AG04450 (cell line): ENCODE data around the gene DIDO1. TPM values are rescaled to one million over a fixed set of nuclear protein-coding genes. Genes with fewer than 3 reads are reported as not detected.

Experiments used
- CTCF ChIA-PET: fragments of 300-600, 350-600 bp; formaldehyde crosslinking; extraction: SDS; loops from one replicate; lab custom pipeline; 2022; ENCODE audit warnings: antibody characterized with exemption, inconsistent platforms; lab: Charles Lee
- POLR2A ChIA-PET: fragments of 350-600 bp; formaldehyde crosslinking; extraction: SDS; loops from one replicate; lab custom pipeline; 2021; ENCODE audit warnings: antibody characterized with exemption, inconsistent platforms; lab: Yijun Ruan, JAX
- DNase-seq: peaks from one replicate; pipeline ENCODE4 v3.0.0-alpha.2; 2011; ENCODE audit warnings: low read depth, low spot score
- H3K27ac ChIP-seq: one replicate; pipeline ENCODE4 v1.5.1; 2012; ENCODE audit warnings: low read depth, low read length, control low read depth
- H3K27me3 ChIP-seq: one replicate; pipeline ENCODE4 v1.6.0; 2012; ENCODE audit warnings: low read length; ENCODE audit not compliant: control insufficient read depth, insufficient read depth
- H3K4me3 ChIP-seq: 2 replicates; pipeline ENCODE4 v1.5.1; 2011; ENCODE audit warnings: mild to moderate bottlenecking, low read depth, low read length, control low read depth
- H3K9me3 ChIP-seq: 2 replicates; pipeline ENCODE4 v1.5.1; 2012; ENCODE audit warnings: low read length; ENCODE audit not compliant: control insufficient read depth, insufficient read depth
- polyA plus RNA-seq: library from polyadenylated mRNA; depleted of rRNA; stranded (reverse); fragments of >200 nt; gene quantifications from 2 replicates; pipeline ENCODE4 v1.2.3, GENCODE V29; 2011
- TF ChIP-seq, protein P1 (sequence below): IDR thresholded peaks from 2 replicates; pipeline ENCODE4 v1.5.1; 2011; ENCODE audit warnings: low read depth, low read length, control low read depth, inconsistent platforms

The DIDO1 gene
- polyA plus RNA-seq, 1 experiment = 22.1 TPM

DNA sequence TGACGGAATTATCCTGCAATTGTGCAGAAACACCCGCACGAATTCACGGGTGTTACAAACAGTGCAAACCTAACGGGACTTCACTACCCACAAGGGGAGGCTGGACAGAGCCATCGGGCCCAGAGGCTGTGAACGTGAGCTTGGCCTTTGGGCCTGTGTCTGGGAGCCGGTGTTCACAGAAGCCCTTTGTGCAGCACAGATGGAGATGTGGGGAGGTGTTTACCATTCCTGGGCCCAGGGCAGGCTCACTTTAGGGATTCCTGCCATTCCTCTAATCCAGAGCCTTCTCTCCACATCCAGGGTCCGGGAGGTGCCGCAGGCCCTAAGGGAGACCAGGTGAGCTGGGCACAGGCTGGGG, 94.5 kb downstream of the DIDO1 start:
- TF ChIP-seq, protein P1, sequence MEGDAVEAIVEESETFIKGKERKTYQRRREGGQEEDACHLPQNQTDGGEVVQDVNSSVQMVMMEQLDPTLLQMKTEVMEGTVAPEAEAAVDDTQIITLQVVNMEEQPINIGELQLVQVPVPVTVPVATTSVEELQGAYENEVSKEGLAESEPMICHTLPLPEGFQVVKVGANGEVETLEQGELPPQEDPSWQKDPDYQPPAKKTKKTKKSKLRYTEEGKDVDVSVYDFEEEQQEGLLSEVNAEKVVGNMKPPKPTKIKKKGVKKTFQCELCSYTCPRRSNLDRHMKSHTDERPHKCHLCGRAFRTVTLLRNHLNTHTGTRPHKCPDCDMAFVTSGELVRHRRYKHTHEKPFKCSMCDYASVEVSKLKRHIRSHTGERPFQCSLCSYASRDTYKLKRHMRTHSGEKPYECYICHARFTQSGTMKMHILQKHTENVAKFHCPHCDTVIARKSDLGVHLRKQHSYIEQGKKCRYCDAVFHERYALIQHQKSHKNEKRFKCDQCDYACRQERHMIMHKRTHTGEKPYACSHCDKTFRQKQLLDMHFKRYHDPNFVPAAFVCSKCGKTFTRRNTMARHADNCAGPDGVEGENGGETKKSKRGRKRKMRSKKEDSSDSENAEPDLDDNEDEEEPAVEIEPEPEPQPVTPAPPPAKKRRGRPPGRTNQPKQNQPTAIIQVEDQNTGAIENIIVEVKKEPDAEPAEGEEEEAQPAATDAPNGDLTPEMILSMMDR = no peak
- POLR2A ChIA-PET = interaction anchor here (0.7 kb wide), 1 partner anchor 515 kb away, joined by 3 read pairs; no protein-coding TSS in a partner anchor
- no peaks in the 10 kb centered on the region for H3K27me3 ChIP-seq
- CTCF ChIA-PET = interaction anchor here (1.1 to 1.2 kb wide), 3 partner anchors 9 to 177 kb away, joined by 3 to 6 read pairs (median 3); no protein-coding TSS in a partner anchor
- no peak overlapping the region for H3K27ac ChIP-seq
- DNase-seq = no peak
- H3K4me3 ChIP-seq = no peak overlapping the region
- no peaks in the 10 kb centered on the region; the same call in 1 of the 2 replicates for H3K9me3 ChIP-seq

DNA sequence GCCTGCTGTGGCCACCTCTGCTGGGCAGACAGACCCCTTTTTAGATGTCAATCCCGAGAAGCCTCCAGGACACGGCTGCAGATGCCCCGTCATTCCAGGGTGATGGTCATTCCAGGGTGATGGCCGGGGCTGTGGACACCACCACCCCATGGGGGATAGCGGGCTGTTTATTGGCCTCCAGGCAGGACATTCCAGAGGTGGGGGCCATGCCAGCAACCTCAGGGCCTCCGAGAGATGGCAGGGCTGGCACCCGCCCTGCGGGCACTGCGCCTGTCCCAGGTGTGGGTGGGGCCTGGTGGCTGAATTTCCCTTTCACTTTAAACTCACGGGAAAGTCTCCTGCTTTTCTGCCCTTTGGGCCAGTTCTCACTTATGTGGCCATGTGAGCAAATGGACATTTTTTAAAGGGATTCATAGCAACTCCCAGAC, 94.9 kb downstream of the DIDO1 start:
- CTCF ChIA-PET = interaction anchor here (1.1 to 1.2 kb wide), 2 partner anchors 16 to 178 kb away, joined by 3 to 6 read pairs; no protein-coding TSS in a partner anchor
- Histone ChIP-seq H3K27me3 (no peaks in the 10 kb centered on the region), H3K4me3 (no peak overlapping the region), H3K27ac (no peak overlapping the region), H3K9me3 (no peaks in the 10 kb centered on the region; the same call in 1 of the 2 replicates)
- TF ChIP-seq, protein P1 = no peak
- POLR2A ChIA-PET = interaction anchor here (0.7 kb wide), 1 partner anchor 514 kb away, joined by 3 read pairs; no protein-coding TSS in a partner anchor
- no peak for DNase-seq

DNA sequence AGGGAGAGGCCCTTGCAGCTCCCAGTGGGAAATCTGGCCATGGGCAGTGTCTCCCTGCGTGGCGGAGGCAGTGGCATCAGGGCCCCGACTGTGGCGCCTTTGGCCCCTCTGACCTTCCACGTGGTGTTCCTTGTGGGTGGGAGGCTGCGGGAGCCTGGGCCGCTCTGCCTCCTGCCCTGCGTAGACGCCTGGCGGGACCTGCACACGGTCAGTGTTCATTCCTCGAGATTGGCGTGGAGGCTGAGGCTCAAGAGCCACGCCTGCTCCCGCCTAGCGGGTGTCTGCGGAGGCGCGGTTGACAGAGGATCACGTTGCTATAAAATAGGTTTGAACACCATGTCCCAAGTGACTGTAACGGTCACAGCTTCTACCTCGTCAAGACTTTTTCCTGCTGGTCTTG, 95.5 kb downstream of the DIDO1 start:
- CTCF ChIA-PET = interaction anchor here (1.0 kb wide), 1 partner anchor 23 kb away, joined by 4 read pairs; no protein-coding TSS in a partner anchor

DNA sequence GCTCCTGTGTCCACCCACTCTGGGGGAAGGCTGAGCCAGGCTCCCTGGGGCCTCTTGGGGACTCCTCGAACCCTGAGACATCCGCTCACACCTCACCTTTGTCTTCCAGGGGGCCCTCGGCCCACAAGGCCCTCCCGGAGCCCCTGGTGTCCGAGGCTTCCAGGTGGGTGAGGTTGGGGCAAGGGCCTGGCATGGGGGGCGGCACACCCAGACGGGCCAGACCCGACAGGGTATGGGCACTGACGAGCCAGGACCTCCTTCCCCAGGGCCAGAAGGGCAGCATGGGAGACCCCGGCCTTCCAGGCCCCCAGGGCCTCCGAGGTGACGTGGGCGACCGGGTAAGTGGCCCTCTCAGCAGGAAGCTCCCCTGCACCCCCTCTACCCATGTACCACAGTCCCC, 96.1 kb downstream of the DIDO1 start:
- CTCF ChIA-PET = interaction anchor here (1.0 kb wide), 1 partner anchor 23 kb away, joined by 4 read pairs; no protein-coding TSS in a partner anchor

More for the DNA sequence above, 95.5 kb downstream of the DIDO1 start:
- H3K27ac ChIP-seq = no peak overlapping the region
- H3K27me3 ChIP-seq = no peaks in the 10 kb centered on the region
- H3K4me3 ChIP-seq = no peak overlapping the region
- POLR2A ChIA-PET = no interaction called here
- no peak for DNase-seq
- H3K9me3 ChIP-seq = no peaks in the 10 kb centered on the region; the same call in 1 of the 2 replicates
- TF ChIP-seq, protein P1 = no peak

More for the DNA sequence above, 96.1 kb downstream of the DIDO1 start:
- Histone ChIP-seq H3K27ac (no peak overlapping the region), H3K27me3 (no peaks in the 10 kb centered on the region), H3K9me3 (no peaks in the 10 kb centered on the region; the same call in 1 of the 2 replicates), H3K4me3 (no peak overlapping the region)
- POLR2A ChIA-PET = no interaction called here
- DNase-seq = no peak
- TF ChIP-seq, protein P1 = no peak
